Endodermal cell (in vitro differentiated cells): Measurements from ENCODE around the gene PCAT7. TPM values are rescaled to one million over a fixed set of nuclear protein-coding genes. Genes with fewer than 3 reads are reported as not detected.

Source experiments
- DNase-seq: peaks from one replicate; pipeline ENCODE4 v3.0.0-alpha.2; 2017
- H3K27ac ChIP-seq: 2 replicates; pipeline ENCODE4 v1.5.1; 2013; ENCODE audit warnings: mild to moderate bottlenecking, low read depth, low read length, moderate library complexity
- H3K27me3 ChIP-seq: 2 replicates; pipeline ENCODE4 v1.6.1; 2013; ENCODE audit warnings: mild to moderate bottlenecking, low read length, moderate library complexity; ENCODE audit not compliant: insufficient read depth, control insufficient read depth, poor library complexity, severe bottlenecking
- H3K36me3 ChIP-seq: 2 replicates; pipeline ENCODE4 v1.7.0; 2013; ENCODE audit warnings: mild to moderate bottlenecking, low read length, moderate library complexity; ENCODE audit not compliant: control insufficient read depth, insufficient read depth
- H3K4me1 ChIP-seq: one replicate; pipeline ENCODE4 v1.7.0; 2013; ENCODE audit warnings: low read length; ENCODE audit not compliant: control insufficient read depth, insufficient read depth
- H3K4me3 ChIP-seq: 2 replicates; pipeline ENCODE4 v1.5.1; 2013; ENCODE audit warnings: mild to moderate bottlenecking, low read length, moderate library complexity
- H3K9ac ChIP-seq: 2 replicates; pipeline ENCODE4 v1.6.1; 2013; ENCODE audit warnings: mild to moderate bottlenecking, low read length, moderate library complexity; ENCODE audit not compliant: poor library complexity, severe bottlenecking; ENCODE audit errors: extremely low read depth
- H3K9me3 ChIP-seq: 2 replicates; pipeline ENCODE4 v1.6.1; 2013; ENCODE audit warnings: mild to moderate bottlenecking, low read length, moderate library complexity; ENCODE audit not compliant: control insufficient read depth
- H3K27ac Mint-ChIP-seq: 2 replicates; pipeline ENCODE4 v1.8.0; 2020; ENCODE audit warnings: mixed read lengths
- H3K27me3 Mint-ChIP-seq: 2 replicates; pipeline ENCODE4 v1.8.0; 2021; ENCODE audit warnings: mild to moderate bottlenecking, mixed read lengths; ENCODE audit not compliant: insufficient read depth
- H3K36me3 Mint-ChIP-seq: 2 replicates; pipeline ENCODE4 v1.8.0; 2020; ENCODE audit warnings: low read depth, mixed read lengths
- H3K4me1 Mint-ChIP-seq: 2 replicates; pipeline ENCODE4 v1.8.0; 2020; ENCODE audit warnings: mixed read lengths
- H3K4me3 Mint-ChIP-seq: 2 replicates; pipeline ENCODE4 v1.8.0; 2020; ENCODE audit warnings: mild to moderate bottlenecking, moderate library complexity, mixed read lengths
- H3K9me3 Mint-ChIP-seq: 2 replicates; pipeline ENCODE4 v1.8.0; 2020; ENCODE audit warnings: mild to moderate bottlenecking, mixed read lengths
- CTCF ChIP-seq: fragments of 200-600 bp; sonication (generic); conservative IDR thresholded peaks from 2 replicates; pipeline ENCODE4 v1.5.0; 2021; ENCODE audit warnings: antibody characterized with exemption, mild to moderate bottlenecking
- WGBS, 2 experiments: methylation state at CpG; one replicate each; pipeline versions ENCODE4 v1.1.5 to v1.1.7; 2013; ENCODE audit warnings: missing lambda C conversion rate in 2 of 2, mixed read lengths in 1 of 2; ENCODE audit not compliant: insufficient coverage in 1 of 2, insufficient read length in 1 of 2; 5-methylcytosine and 5-hydroxymethylcytosine counted together
- total RNA-seq, 2 donors: library from RNA; stranded (reverse); fragmentation: NEBNext Ultra II Directional in 1 of 2; extraction: Animal tissue kit (Norgen Biotek cat#: 25700) in 1 of 2; gene quantifications; 2 replicates in 1 of 2; 3 replicates in 1 of 2; pipeline ENCODE4 v1.2.1, GENCODE V29; 2021

The PCAT7 gene
- total RNA-seq, 2 donors from 2014 or later: 4.2 to 7.3 TPM

- no peak for DNase-seq
- Histone ChIP-seq H3K4me3 (no peak overlapping the region), H3K9ac (no peak overlapping the region), H3K9me3 (peaks cover 3% of the 10 kb centered on the region), H3K4me1 (no peaks in the 10 kb centered on the region), H3K27ac (no peak overlapping the region), H3K27me3 (no peaks in the 10 kb centered on the region), H3K36me3 (no peaks in the 10 kb centered on the region)
- Mint-ChIP-seq H3K4me3 (no peak overlapping the region), H3K27ac (no peak overlapping the region), H3K9me3 (peaks cover 15% of the 10 kb centered on the region), H3K27me3 (no peaks in the 10 kb centered on the region), H3K36me3 (peaks cover 6% of the 10 kb centered on the region), H3K4me1 (peaks cover 3% of the 10 kb centered on the region)
- 98 to 100% methylated on average over 1 to 4 of the region's 4 CpGs for WGBS, 2 experiments
- no peak for TF ChIP-seq CTCF
Measured at GRCh38 chr9:94517254-94517653, 37.6 kb upstream of the PCAT7 start.

GRCh38 chr9:94525396-94526035 is 29.4 kb upstream of the PCAT7 start:
- no peak for TF ChIP-seq CTCF
- H3K36me3 Mint-ChIP-seq: peaks cover 2% of the 10 kb centered on the region
- H3K4me3 Mint-ChIP-seq: no peak overlapping the region
- H3K9me3 Mint-ChIP-seq: peaks cover 3% of the 10 kb centered on the region
- Histone ChIP-seq H3K4me3 (no peak overlapping the region), H3K9ac (no peak overlapping the region), H3K9me3 (no peaks in the 10 kb centered on the region), H3K27ac (no peak overlapping the region), H3K4me1 (no peaks in the 10 kb centered on the region), H3K27me3 (no peaks in the 10 kb centered on the region), H3K36me3 (no peaks in the 10 kb centered on the region)
- no peaks in the 10 kb centered on the region for H3K27me3 Mint-ChIP-seq
- no peak overlapping the region for H3K27ac Mint-ChIP-seq
- no peak for DNase-seq
- 95 to 100% methylated on average over 4 to 7 of the region's 7 CpGs for WGBS, 2 experiments
- H3K4me1 Mint-ChIP-seq: no peaks in the 10 kb centered on the region

GRCh38 chr9:94526271-94526670 is 28.6 kb upstream of the PCAT7 start:
- Mint-ChIP-seq H3K27me3 (no peaks in the 10 kb centered on the region), H3K4me3 (no peak overlapping the region), H3K36me3 (no peaks in the 10 kb centered on the region), H3K27ac (no peak overlapping the region), H3K4me1 (no peaks in the 10 kb centered on the region), H3K9me3 (peaks cover 2% of the 10 kb centered on the region)
- no peaks in the 10 kb centered on the region for H3K4me1 ChIP-seq
- no peak overlapping the region for H3K27ac ChIP-seq
- 86% methylated on average over 1 of the region's 1 CpG; no CpG with 5 or more reads in 1 of the 2 experiments for WGBS, 2 experiments
- no peaks in the 10 kb centered on the region for H3K9me3 ChIP-seq
- H3K9ac ChIP-seq: no peak overlapping the region
- H3K27me3 ChIP-seq: no peaks in the 10 kb centered on the region
- TF ChIP-seq CTCF: no peak
- DNase-seq: no peak
- H3K4me3 ChIP-seq: no peak overlapping the region
- H3K36me3 ChIP-seq: no peaks in the 10 kb centered on the region
